Jurkat, Clone E6-1 (cell line): ENCODE results near the gene KDM8.
A peak's percentile ranks its signal among the peaks of the same experiment; 100 is the strongest.
"Not testable (repeated sequence)": the region's sequence is repeated elsewhere in the genome, so short reads cannot be mapped to it uniquely, and the experiment has no call there.

ENCODE experiments used
- DNase-seq: peaks from one replicate; pipeline ENCODE4 v3.0.0-alpha.2; 2011; ENCODE audit warnings: low read depth, low spot score
- H3K4me3 ChIP-seq: 2 replicates; pipeline ENCODE4 v1.5.1; 2011; ENCODE audit warnings: mild to moderate bottlenecking, low read length, control low read depth, moderate library complexity

KDM8 gene

GRCh38 chr16:27253526-27253930 is 50.2 kb downstream of the KDM8 start:
- DNase-seq, result no peak
- H3K4me3 ChIP-seq, result no peak overlapping the region

DNA sequence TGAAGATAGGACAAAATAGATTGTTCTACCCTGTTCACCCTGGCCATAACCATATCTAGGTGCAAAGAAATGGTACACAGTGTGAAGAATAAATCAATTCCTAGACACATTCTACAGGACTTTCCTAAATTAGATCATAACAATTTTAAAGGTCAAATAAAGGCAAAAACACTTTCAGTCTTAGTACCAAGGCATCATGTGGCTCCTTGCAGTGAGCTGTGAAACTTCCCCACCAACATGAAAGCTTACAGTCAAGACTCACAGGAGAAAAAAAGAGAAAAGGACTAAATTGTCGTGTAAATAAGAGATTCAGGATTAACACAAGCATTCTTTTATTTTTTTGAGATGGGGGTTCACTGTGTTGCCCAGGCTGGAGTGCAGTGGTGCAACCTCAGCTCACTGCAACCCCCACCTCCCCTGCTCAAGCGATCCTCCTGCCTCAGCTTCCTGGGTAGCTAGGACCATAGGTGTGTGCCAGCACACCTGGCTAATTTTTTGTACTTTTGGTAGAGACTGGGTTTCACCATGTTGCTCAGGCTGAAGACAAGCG is 51.0 kb downstream of the KDM8 start:
- no peak for DNase-seq
- no peak overlapping the region for H3K4me3 ChIP-seq

DNA sequence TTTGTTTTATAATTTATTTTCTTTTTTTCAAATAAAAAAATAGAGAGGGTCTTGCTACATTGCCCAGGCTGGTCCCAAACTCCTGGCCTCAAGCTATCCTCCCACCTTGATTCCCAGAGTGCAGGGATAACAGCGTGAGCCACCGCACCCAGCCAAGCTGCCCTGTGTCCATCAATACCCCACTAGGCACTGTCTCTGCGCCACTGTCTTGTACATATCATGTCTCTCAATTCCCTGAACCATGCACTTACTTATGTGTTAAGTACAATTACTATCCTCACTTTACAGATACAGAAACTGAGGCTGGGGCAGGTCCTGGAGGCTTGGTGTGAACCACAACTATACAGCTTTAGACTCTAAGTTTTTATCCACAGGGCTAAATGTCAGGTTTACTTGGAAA is 53.5 kb downstream of the KDM8 start:
- H3K4me3 ChIP-seq, result no peak overlapping the region
- no peak for DNase-seq

DNA sequence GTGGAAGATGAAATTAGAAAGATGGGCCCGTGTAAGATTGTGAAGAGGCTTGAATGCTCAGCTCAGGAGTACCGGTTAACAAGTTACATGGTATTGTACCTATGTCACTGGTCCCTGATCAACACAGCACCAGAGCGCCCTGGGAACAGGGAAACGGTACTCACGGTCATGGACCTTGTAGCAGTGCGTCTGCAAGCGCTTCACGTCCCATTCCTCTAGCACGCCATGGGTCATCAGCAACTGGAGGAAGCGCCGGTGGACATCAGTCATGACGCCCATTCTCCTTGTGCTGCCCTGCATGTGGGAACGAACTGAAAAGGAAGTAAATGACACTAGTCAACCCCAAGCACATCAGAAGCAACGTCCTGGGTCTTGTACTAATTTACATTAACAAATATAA is 53.9 kb downstream of the KDM8 start:
- DNase-seq, result no peak
- H3K4me3 ChIP-seq, result no peak overlapping the region

GRCh38 chr16:27258241-27258734 is 55.0 kb downstream of the KDM8 start:
- no peak overlapping the region for H3K4me3 ChIP-seq
- DNase-seq, result no peak

GRCh38 chr16:27259710-27260109 is 56.4 kb downstream of the KDM8 start:
- DNase-seq, result no peak
- no peak overlapping the region for H3K4me3 ChIP-seq

- not testable (repeated sequence) for H3K4me3 ChIP-seq, DNase-seq
These were observed 59.6 kb downstream of the KDM8 start for GRCh38 chr16:27262904-27263423.

GRCh38 chr16:27264151-27264550 is 60.8 kb downstream of the KDM8 start:
- H3K4me3 ChIP-seq, result no peak overlapping the region
- no peak for DNase-seq

DNA sequence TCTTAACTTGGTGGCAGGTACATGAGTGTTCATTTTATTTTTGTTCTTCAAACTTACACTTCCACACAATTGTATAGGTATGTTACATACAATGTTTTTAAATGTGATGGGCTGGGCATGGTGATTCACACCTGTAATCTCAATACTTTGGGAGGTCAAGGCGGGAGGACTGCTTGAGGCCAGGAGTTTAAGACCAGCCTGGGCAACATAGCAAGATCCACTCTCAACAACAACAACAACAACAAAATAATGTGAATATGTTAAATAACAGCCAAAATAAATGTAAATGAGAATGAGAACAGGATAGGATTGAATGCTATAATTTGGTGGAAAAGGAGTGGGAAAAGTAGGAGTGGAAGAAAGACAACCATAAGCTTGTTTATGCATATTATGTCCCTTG is 62.7 kb downstream of the KDM8 start:
- H3K4me3 ChIP-seq, result no peak overlapping the region

GRCh38 chr16:27267037-27267677 is 63.8 kb downstream of the KDM8 start:
- no peak overlapping the region for H3K4me3 ChIP-seq
- DNase-seq, result no peak

More for the DNA sequence above, 62.7 kb downstream of the KDM8 start:
- DNase-seq, result no peak

- DNase-seq, result peak; percentile 92
- H3K4me3 ChIP-seq, result peak within 1 kb of the TSS; percentile 92
These were observed 65.3 kb downstream of the KDM8 start, which contains the start of gene NSMCE1 for GRCh38 chr16:27268376-27269299. TSS of gene NSMCE1 (minus strand) at chr16:27268772. CDS start at chr16:27257570, 11,202 bp downstream.

DNA sequence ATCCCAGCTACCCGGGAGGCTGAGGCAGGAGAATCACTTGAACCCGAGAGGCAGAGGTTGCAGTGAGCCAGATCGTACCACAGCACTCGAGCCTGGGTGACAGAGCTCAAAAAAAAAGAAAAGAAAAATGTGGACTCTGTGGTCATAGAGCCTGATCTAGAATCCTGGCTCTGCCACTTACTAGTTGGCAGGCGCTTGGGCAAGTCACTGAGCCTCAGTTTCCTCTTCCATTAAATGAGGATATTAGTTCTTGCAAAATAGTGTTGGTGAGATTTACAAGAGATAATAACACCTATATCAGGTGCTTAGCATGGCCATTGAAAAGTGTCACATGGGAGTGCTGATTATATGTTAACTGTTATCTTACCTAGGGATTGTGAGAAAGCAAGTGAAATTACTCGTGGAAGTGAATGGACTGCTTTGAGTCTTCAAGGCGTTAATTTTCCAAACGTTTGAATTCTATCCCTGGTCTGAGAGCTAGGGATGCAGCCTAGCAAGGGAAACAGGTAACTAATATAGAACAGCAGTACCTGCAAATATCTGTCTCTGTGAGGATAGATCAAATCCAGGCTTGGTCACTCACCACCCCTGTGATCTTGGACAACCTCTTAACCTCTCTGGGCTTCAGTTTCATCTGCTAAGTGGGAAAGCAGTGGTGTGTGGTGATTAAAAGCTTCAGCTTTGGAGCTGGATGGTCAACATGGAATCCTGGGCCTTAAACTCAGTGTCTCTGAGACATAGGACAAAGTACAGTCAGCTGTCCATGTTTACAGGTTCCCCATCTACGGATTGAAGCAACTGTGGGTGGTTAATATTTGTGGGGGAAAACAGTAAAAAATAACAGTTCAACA is 66.2 kb downstream of the KDM8 start:
- DNase-seq, result no peak
- peak overlapping the region; percentile 92 for H3K4me3 ChIP-seq

DNA sequence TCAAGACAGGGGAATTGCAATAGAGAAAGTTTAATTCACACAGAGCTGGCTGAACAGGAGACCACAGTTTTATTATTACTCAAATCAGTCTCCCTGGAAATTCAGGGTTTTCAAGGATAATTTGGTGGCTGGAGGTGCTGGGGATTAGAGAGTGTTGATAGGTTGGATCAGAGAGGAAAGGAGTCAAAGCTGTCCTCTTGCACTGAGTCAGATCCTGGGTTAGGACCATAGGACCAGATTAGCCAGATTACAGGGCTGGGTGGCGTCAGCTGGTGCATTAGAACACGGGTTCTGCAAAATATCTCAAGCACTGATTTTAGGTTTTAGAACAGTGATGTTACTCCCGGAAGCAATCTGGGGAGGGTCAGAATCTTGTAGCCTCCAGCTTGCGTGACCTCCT is 67.0 kb downstream of the KDM8 start:
- DNase-seq, result no peak
- no peak overlapping the region for H3K4me3 ChIP-seq
